ENCODE data around the gene GJB2. TPM values are rescaled to one million over a fixed set of nuclear protein-coding genes. Genes with fewer than 3 reads are reported as not detected.

GJB2 gene
- total RNA-seq, 1 donor from 2014 or later: not detected

DNA sequence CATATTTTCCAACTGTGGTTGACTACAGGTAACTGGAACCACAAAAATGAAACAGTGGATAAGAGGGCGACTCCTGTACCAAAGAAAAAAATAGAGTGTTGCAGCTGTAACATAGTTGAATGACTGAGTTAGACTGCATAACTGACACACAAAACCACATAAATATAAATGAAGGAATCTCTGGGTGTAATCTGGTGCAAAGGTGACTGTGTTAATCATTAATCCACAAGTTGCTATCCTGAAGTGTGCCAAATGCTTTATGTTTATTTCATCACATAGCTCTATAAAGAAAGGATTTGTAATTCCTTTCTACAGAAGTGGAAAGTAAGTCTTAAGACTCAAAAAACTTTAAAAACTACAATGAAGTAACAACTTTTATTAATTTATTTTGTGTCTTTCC, 6.0 kb upstream of the GJB2 start:
- Mint-ChIP-seq H3K9me3 (ENCODE audit: unreplicated experiment) (no peaks in the 10 kb centered on the region), H3K27ac (ENCODE audit: unreplicated experiment) (no peak overlapping the region), H3K4me3 (ENCODE audit: unreplicated experiment) (no peak overlapping the region), H3K27me3 (ENCODE audit: unreplicated experiment) (peaks cover 12% of the 10 kb centered on the region), H3K36me3 (ENCODE audit: unreplicated experiment) (peaks cover 4% of the 10 kb centered on the region), H3K4me1 (ENCODE audit: low read depth, unreplicated experiment) (peaks cover 2% of the 10 kb centered on the region)
- TF ChIP-seq, protein P1, sequence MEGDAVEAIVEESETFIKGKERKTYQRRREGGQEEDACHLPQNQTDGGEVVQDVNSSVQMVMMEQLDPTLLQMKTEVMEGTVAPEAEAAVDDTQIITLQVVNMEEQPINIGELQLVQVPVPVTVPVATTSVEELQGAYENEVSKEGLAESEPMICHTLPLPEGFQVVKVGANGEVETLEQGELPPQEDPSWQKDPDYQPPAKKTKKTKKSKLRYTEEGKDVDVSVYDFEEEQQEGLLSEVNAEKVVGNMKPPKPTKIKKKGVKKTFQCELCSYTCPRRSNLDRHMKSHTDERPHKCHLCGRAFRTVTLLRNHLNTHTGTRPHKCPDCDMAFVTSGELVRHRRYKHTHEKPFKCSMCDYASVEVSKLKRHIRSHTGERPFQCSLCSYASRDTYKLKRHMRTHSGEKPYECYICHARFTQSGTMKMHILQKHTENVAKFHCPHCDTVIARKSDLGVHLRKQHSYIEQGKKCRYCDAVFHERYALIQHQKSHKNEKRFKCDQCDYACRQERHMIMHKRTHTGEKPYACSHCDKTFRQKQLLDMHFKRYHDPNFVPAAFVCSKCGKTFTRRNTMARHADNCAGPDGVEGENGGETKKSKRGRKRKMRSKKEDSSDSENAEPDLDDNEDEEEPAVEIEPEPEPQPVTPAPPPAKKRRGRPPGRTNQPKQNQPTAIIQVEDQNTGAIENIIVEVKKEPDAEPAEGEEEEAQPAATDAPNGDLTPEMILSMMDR (IDR thresholded peaks at IDR 0.05; ENCODE audit: partially characterized antibody, unreplicated experiment): no peak
- no peak for DNase-seq

DNA sequence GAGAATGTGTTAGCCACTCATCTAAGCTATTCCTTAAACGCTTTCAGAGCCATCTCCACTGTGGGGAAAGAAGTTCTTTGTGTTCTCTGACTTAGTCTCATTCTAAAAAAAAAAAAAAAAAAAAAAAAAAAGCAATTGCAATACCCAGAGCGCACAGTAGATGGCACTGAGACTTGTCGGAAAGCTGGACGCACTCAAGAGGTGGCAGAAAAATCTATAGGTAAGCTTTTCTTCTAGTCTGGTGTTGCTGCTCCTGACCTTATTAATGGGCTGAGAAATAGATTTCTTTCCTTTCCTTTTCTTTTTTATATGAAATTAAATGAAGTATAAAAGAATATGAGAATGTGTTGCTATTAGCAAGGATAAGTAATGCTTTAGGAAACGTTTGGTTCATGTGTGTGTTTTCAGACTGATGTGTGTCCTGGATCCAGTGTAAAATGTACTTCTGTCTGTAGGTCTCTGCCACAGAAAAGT, 4.7 kb upstream of the GJB2 start:
- Mint-ChIP-seq H3K9me3 (ENCODE audit: unreplicated experiment) (no peaks in the 10 kb centered on the region), H3K4me1 (ENCODE audit: low read depth, unreplicated experiment) (peaks cover 2% of the 10 kb centered on the region), H3K4me3 (ENCODE audit: unreplicated experiment) (no peak overlapping the region), H3K27ac (ENCODE audit: unreplicated experiment) (no peak overlapping the region), H3K36me3 (ENCODE audit: unreplicated experiment) (peaks cover 4% of the 10 kb centered on the region), H3K27me3 (ENCODE audit: unreplicated experiment) (peaks cover 13% of the 10 kb centered on the region)
- TF ChIP-seq, protein P1 (IDR thresholded peaks at IDR 0.05; ENCODE audit: partially characterized antibody, unreplicated experiment): peak; percentile 82
- no peak for DNase-seq

GRCh38 chr13:20195801-20196200, 3.1 kb upstream of the GJB2 start:
- no peak overlapping the region for H3K4me3 Mint-ChIP-seq (ENCODE audit: unreplicated experiment)
- TF ChIP-seq, protein P1 (IDR thresholded peaks at IDR 0.05; ENCODE audit: partially characterized antibody, unreplicated experiment): no peak
- H3K36me3 Mint-ChIP-seq (ENCODE audit: unreplicated experiment): peaks cover 5% of the 10 kb centered on the region
- H3K4me1 Mint-ChIP-seq (ENCODE audit: low read depth, unreplicated experiment): peaks cover 2% of the 10 kb centered on the region
- DNase-seq: no peak
- H3K9me3 Mint-ChIP-seq (ENCODE audit: unreplicated experiment): no peaks in the 10 kb centered on the region
- peaks cover 18% of the 10 kb centered on the region for H3K27me3 Mint-ChIP-seq (ENCODE audit: unreplicated experiment)
- H3K27ac Mint-ChIP-seq (ENCODE audit: unreplicated experiment): no peak overlapping the region

GRCh38 chr13:20193907-20194631, 1.3 kb upstream of the GJB2 start:
- Mint-ChIP-seq H3K4me3 (ENCODE audit: unreplicated experiment) (peak overlapping the region; percentile 75), H3K27ac (ENCODE audit: unreplicated experiment) (no peak overlapping the region), H3K36me3 (ENCODE audit: unreplicated experiment) (peaks cover 6% of the 10 kb centered on the region), H3K27me3 (ENCODE audit: unreplicated experiment) (peaks cover 18% of the 10 kb centered on the region), H3K9me3 (ENCODE audit: unreplicated experiment) (no peaks in the 10 kb centered on the region), H3K4me1 (ENCODE audit: low read depth, unreplicated experiment) (peaks cover 2% of the 10 kb centered on the region)
- DNase-seq: no peak
- TF ChIP-seq, protein P1 (IDR thresholded peaks at IDR 0.05; ENCODE audit: partially characterized antibody, unreplicated experiment): no peak

DNA sequence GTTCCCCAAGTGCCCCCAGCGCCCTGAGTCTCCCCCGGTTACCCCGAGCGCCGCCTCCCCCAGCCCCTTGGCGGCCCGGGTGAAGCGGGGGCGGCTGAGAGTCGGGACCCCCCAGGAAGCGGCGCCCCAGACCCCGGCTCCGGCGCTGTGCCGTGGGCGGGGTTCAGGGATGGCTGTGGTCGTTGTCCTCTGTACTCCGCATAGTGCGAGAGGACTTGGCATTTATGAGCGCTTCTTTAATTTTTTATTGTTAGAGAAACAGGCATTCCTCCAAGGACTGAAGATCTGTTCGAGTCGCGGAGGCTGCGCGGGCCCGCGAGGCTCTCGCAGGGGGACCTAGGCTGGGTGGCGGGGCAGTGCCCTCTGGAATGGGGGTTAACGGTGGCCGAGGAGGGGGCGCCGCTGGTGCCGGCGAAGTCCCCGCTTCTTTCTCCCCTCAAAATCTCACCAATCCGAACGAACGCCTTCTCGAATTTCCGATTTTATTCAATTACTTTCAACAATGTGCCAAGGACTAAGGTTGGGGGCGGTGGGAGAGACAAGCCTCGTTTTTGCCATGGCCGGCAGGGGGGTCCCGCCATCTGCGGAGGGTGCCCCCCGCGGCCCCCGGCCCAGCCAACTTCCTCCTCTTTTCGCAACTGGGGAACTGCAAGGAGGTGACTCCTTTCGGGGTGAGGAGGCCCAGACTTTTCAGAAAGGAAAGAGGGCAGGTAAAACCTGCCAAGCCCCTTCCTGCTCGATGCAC, 596 bp upstream of the GJB2 start:
- H3K36me3 Mint-ChIP-seq (ENCODE audit: unreplicated experiment): peaks cover 6% of the 10 kb centered on the region
- peaks cover 18% of the 10 kb centered on the region for H3K27me3 Mint-ChIP-seq (ENCODE audit: unreplicated experiment)
- peaks cover 2% of the 10 kb centered on the region for H3K4me1 Mint-ChIP-seq (ENCODE audit: low read depth, unreplicated experiment)
- TF ChIP-seq, protein P1 (IDR thresholded peaks at IDR 0.05; ENCODE audit: partially characterized antibody, unreplicated experiment): no peak
- no peak overlapping the region for H3K27ac Mint-ChIP-seq (ENCODE audit: unreplicated experiment)
- no peaks in the 10 kb centered on the region for H3K9me3 Mint-ChIP-seq (ENCODE audit: unreplicated experiment)
- peak overlapping the region; percentile 75 for H3K4me3 Mint-ChIP-seq (ENCODE audit: unreplicated experiment)
- DNase-seq: no peak

All from glutamatergic neuron (in vitro differentiated cells).